HFFc6 (cell line): ENCODE results near the gene ABCC9. TPM values are rescaled to one million over a fixed set of nuclear protein-coding genes. Genes with fewer than 3 reads are reported as not detected.

Experiments
- DNase-seq: peaks from one replicate; pipeline ENCODE4 v3.0.0-alpha.2; 2018
- H3K27ac Mint-ChIP-seq: 2 replicates; pipeline ENCODE4 v1.8.0; 2020; ENCODE audit warnings: mild to moderate bottlenecking, mixed read lengths
- H3K27me3 Mint-ChIP-seq: 2 replicates; pipeline ENCODE4 v1.8.0; 2021; ENCODE audit warnings: mild to moderate bottlenecking, moderate library complexity, mixed read lengths; ENCODE audit not compliant: insufficient read depth
- H3K36me3 Mint-ChIP-seq: 2 replicates; pipeline ENCODE4 v1.8.0; 2021; ENCODE audit warnings: low read depth, mixed read lengths
- H3K4me1 Mint-ChIP-seq: 2 replicates; pipeline ENCODE4 v1.8.0; 2020; ENCODE audit warnings: low read depth, mixed read lengths
- H3K4me3 Mint-ChIP-seq: 2 replicates; pipeline ENCODE4 v1.8.0; 2020; ENCODE audit warnings: mild to moderate bottlenecking, moderate library complexity, mixed read lengths
- H3K9me3 Mint-ChIP-seq: 2 replicates; pipeline ENCODE4 v1.8.0; 2020; ENCODE audit warnings: mild to moderate bottlenecking, mixed read lengths
- long read RNA-seq: library from polyadenylated mRNA; unstranded; transcript quantifications from one replicate; pipeline ENCODE4 v2.0.0, GENCODE V29; 2019
- total RNA-seq, 6 experiments: library from RNA; stranded (reverse); fragmentation: NEBNext Ultra II Directional; extraction: Animal tissue kit (Norgen Biotek cat#: 25700); gene quantifications; 2 replicates in 1 of 6; 3 replicates in 5 of 6; pipeline ENCODE4 v1.2.3, GENCODE V29; 2021
- TF ChIP-seq, protein P1 (sequence below): fragments of 200-600 bp; sonication (generic); IDR thresholded peaks from 2 replicates; pipeline ENCODE4 v1.5.0; 2021; ENCODE audit warnings: antibody characterized with exemption, mild to moderate bottlenecking

The ABCC9 gene
- total RNA-seq = 1 to 10 TPM in 4 of 6 experiments, under 1 TPM in 2; 0.81 to 9.7 (median 8.2) TPM
- long read RNA-seq = 0 reads

DNA sequence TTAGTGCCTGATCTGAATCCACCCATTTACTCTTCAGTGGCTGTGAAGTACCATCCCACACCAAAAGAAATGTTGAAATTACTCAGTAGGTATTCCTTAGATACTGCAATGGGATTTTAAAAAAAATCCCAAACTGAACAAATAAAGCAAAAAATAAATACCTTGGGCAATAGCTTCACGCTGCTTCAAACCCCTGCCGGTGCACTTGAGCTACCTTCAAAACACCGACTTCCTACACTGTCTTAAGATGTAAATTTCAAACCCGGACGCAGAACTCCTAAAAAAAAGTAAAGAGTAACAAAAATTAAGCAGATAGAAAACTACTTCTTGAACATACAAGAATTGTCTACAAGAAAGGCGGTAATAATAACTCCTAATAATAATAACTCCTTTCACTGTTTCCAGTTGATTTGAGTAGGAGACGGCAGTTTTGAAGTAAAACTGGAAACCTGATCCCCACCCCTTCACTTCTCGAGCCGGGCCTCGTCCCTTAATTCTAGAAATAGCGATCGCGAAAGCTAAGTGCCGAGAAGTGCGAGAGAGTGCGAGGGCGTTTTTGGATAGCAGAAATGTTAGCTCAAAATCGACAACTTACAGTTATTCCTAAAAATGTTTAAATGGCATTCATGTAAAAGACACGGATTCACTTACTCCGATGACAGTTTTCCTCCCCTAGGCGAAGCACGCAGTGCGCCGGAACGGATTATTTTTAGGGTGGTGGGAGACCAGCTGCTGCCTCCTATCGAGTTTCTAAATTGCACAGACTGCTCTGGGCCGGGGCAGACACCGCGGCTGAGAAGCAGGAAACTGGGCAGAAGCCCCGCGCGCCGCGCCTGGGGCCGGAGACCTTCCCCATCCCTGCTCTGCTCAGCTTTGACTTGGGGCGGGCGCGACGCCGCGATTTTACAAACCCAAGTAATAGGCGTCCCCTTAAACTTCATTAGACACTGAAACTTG is at the start of gene ABCC9:
Gene ABCC9, minus strand, starts transcription at position 878 of the 957 bp plus-strand sequence. CDS start 4,752 bp downstream, outside the sequence.
- no peak for DNase-seq
- Mint-ChIP-seq H3K36me3 (peaks cover 5% of the 10 kb centered on the region; the same call in 1 of the 2 replicates), H3K4me1 (peaks cover 10% of the 10 kb centered on the region; the same call in 1 of the 2 replicates), H3K27ac (peak within 1 kb of the TSS; percentile 80; the same call in 1 of the 2 replicates), H3K4me3 (peak within 1 kb of the TSS; percentile 92), H3K9me3 (no peaks in the 10 kb centered on the region; the same call in 1 of the 2 replicates), H3K27me3 (peaks cover 6% of the 10 kb centered on the region)
- TF ChIP-seq, protein P1, sequence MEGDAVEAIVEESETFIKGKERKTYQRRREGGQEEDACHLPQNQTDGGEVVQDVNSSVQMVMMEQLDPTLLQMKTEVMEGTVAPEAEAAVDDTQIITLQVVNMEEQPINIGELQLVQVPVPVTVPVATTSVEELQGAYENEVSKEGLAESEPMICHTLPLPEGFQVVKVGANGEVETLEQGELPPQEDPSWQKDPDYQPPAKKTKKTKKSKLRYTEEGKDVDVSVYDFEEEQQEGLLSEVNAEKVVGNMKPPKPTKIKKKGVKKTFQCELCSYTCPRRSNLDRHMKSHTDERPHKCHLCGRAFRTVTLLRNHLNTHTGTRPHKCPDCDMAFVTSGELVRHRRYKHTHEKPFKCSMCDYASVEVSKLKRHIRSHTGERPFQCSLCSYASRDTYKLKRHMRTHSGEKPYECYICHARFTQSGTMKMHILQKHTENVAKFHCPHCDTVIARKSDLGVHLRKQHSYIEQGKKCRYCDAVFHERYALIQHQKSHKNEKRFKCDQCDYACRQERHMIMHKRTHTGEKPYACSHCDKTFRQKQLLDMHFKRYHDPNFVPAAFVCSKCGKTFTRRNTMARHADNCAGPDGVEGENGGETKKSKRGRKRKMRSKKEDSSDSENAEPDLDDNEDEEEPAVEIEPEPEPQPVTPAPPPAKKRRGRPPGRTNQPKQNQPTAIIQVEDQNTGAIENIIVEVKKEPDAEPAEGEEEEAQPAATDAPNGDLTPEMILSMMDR = no peak

DNA sequence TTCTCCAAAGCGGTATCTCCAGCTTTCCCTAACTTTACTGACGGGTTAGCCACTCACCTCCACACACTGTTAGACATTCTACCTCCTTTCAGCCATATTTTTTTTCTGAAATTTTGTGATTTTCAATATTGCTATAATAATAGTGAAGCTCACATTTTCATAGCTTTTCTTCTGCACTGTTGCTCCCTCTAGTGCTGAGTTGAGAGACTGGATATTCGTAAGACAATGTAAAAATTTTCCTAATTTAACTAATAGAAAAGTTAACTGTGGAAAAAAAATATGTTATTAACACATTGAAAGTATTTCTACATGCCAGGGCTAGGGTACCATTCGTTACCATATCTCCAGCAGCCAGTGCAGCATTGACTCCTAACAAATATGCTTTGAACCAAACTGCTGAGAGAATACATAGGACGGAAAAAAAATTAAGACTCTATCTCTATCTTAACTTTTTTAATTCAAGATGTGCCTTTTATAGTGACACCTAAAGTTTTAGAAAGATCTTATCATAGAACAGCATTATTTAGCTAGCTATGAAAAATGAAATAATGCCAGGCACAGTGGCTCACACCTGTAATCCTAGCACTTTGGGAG is 48.7 kb upstream of the ABCC9 start:
- DNase-seq = peak; percentile 6
- Mint-ChIP-seq H3K27ac (no peak overlapping the region), H3K27me3 (peaks cover 2% of the 10 kb centered on the region; the same call in 1 of the 2 replicates)

DNA sequence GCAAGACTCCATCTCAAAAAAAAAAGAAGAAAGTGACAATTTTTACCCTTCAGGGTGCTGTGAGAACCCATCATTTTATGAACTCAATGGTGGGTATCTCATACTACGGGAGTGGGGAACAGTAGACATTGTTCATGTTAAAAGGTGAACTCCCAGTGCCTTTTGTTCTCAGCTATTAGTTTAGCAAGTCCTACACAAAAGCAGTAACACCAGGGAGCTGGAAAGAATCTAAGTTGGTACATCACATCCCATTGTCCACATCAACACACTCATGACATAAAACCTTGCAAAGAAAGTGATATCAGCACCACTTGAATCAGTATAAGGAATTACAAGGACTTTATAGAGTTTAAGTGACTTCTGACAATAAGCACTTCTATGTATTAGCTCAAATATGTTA is 47.4 kb upstream of the ABCC9 start:
- peaks cover 2% of the 10 kb centered on the region; the same call in 1 of the 2 replicates for H3K27me3 Mint-ChIP-seq
- no peak for DNase-seq
- H3K27ac Mint-ChIP-seq = no peak overlapping the region
- no peaks in the 10 kb centered on the region for H3K36me3 Mint-ChIP-seq
- no peaks in the 10 kb centered on the region for H3K9me3 Mint-ChIP-seq
- H3K4me3 Mint-ChIP-seq = no peak overlapping the region
- H3K4me1 Mint-ChIP-seq = peaks cover 7% of the 10 kb centered on the region; the same call in 1 of the 2 replicates
- TF ChIP-seq, protein P1 = no peak

More for the DNA sequence above, 48.7 kb upstream of the ABCC9 start:
- peaks cover 7% of the 10 kb centered on the region; the same call in 1 of the 2 replicates for H3K4me1 Mint-ChIP-seq
- TF ChIP-seq, protein P1 = peak; percentile 78
- H3K36me3 Mint-ChIP-seq = no peaks in the 10 kb centered on the region
- no peaks in the 10 kb centered on the region for H3K9me3 Mint-ChIP-seq
- no peak overlapping the region for H3K4me3 Mint-ChIP-seq

DNA sequence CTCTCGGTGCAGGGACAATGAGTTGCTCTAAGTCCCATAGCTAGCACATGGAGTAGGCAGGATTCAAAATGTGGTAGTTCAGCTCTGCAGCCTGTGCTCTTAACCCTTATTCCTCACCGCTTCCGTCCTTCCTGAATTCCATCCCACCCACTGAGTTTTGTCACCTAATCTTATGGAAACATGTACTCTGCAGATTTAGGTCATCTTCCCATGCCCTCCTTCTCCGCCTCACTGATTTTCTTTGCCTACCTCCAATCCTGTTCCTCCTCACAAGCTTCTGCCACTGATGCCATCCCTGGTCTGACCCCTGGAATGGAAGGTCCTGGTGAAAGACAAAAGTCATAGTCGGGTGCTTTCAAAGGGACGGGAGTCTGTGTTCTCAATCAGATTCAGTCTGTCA is 46.5 kb upstream of the ABCC9 start:
- no peaks in the 10 kb centered on the region for H3K36me3 Mint-ChIP-seq
- no peaks in the 10 kb centered on the region for H3K9me3 Mint-ChIP-seq
- no peak overlapping the region for H3K27ac Mint-ChIP-seq
- H3K27me3 Mint-ChIP-seq = peaks cover 2% of the 10 kb centered on the region; the same call in 1 of the 2 replicates
- H3K4me1 Mint-ChIP-seq = peaks cover 2% of the 10 kb centered on the region; the same call in 1 of the 2 replicates
- no peak overlapping the region for H3K4me3 Mint-ChIP-seq
- no peak for DNase-seq
- TF ChIP-seq, protein P1 = no peak

DNA sequence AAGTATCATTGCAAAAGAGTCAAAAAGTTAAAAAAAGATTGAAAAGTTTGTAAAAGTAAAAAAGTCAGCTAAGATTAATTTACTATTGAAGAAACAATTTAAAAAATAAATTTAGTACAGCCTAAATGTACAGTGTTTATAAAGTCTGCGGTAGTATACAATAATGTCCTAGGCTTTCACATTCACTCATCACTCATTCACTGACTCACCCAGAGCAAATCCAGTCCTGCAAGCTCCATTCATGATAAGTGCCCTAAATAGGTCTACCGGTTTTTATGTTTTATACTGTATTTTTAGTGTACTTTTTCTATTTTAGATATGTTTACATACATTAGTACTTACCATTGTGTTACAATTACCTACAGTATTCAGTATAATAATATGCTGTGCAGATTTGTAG is 43.9 kb upstream of the ABCC9 start:
- H3K9me3 Mint-ChIP-seq = no peaks in the 10 kb centered on the region
- H3K27ac Mint-ChIP-seq = no peak overlapping the region
- H3K4me3 Mint-ChIP-seq = no peak overlapping the region
- TF ChIP-seq, protein P1 = no peak
- no peak for DNase-seq
- no peaks in the 10 kb centered on the region for H3K36me3 Mint-ChIP-seq
- H3K27me3 Mint-ChIP-seq = peaks cover 5% of the 10 kb centered on the region
- H3K4me1 Mint-ChIP-seq = no peaks in the 10 kb centered on the region
